Measurements from ENCODE around the gene NCAM1.

- TF ChIP-seq CTCF (conservative IDR thresholded peaks at IDR 0.05): no peak
- TF ChIP-seq EZH2 (IDR thresholded peaks at IDR 0.05; ENCODE audit: low read depth): no peak
Measured at GRCh38 chr11:113161711-113162591, 200.7 kb downstream of the NCAM1 start.
